K562 (cell line): ENCODE results near the gene TMEM248. TPM values are rescaled to one million over a fixed set of nuclear protein-coding genes. Genes with fewer than 3 reads are reported as not detected.
A peak's percentile ranks its signal among the peaks of the same experiment; 100 is the strongest.

ENCODE experiments used
- FOXK1 ChIP-seq: sonication (generic); formaldehyde crosslinking; IDR thresholded peaks from 2 replicates; pipeline ENCODE4 v1.8.0; 2022; ENCODE audit warnings: missing genetic modification reagents, mild to moderate bottlenecking, borderline replicate concordance
- SMARCB1 ChIP-seq: IDR thresholded peaks from 2 replicates; pipeline ENCODE4 v1.6.1; 2011; ENCODE audit warnings: improper control_type of control experiment, low read depth; ENCODE audit not compliant: insufficient read length
- TOE1 ChIP-seq, 2 experiments: fragments of 450-650 bp in 1 of 2; sonication (generic) in 1 of 2; formaldehyde crosslinking in 1 of 2; IDR thresholded peaks; 2 replicates each; pipeline versions ENCODE4 v1.7.1 to v1.8.0; 2016 to 2022; ENCODE audit warnings: borderline replicate concordance in 2 of 2, mild to moderate bottlenecking in 2 of 2, antibody characterized with exemption in 1 of 2, inconsistent platforms in 1 of 2, low read depth in 1 of 2, missing genetic modification reagents in 1 of 2, moderate library complexity in 1 of 2
- ZFP36 ChIP-seq: fragments of 150-350 bp; IDR thresholded peaks from 2 replicates; pipeline ENCODE4 v1.6.1; 2018; ENCODE audit warnings: low read length, low read depth; ENCODE audit not compliant: partially characterized antibody
- polyA plus RNA-seq, 8 experiments: library from polyadenylated mRNA; depleted of rRNA in 4 of 8; stranded (reverse) in 5 of 8; unstranded in 3 of 8; fragments of >200 nt; fragmentation: Nextera tagmentation in 2 of 8; fragmentation: Illumina TruSeq in 1 of 8; extraction: Ambion mirVana in 2 of 8; extraction: Trizol in 1 of 8; gene quantifications; 2 replicates each; pipeline versions ENCODE4 v1.2.1 to v1.2.3, GENCODE V29; 2011 to 2014; ENCODE audit warnings: inconsistent platforms in 1 of 8, missing spikeins in 1 of 8
- total RNA-seq, 7 experiments: library from RNA; depleted of rRNA in 6 of 7; stranded (reverse); fragments of >200 nt in 6 of 7; fragmentation: Illumina TruSeq in 2 of 7; extraction: Trizol in 2 of 7; gene quantifications; 2 replicates each; pipeline versions ENCODE4 v1.2.1 to v1.2.3, GENCODE V29; 2011 to 2021; ENCODE audit warnings: low replicate concordance in 1 of 7
- TF ChIP-seq, protein P1 (sequence below), 3 experiments: fragments of 200-800 bp in 1 of 3; fragments of 250-450 bp in 1 of 3; fragments of 450-650 bp in 1 of 3; sonication (Bioruptor Pico) in 1 of 3; sonication (Bioruptor generic) in 1 of 3; formaldehyde crosslinking in 1 of 3; IDR thresholded peaks; 2 replicates each; pipeline versions ENCODE4 v1.6.1 to v1.8.0; 2016 to 2022; ENCODE audit warnings: mild to moderate bottlenecking in 2 of 3, missing genetic modification characterization in 2 of 3, missing compliant biosample characterization in 1 of 3, moderate library complexity in 1 of 3
- TF ChIP-seq, protein P2 (sequence below): fragments of 250-450 bp; sonication (Bioruptor Pico); IDR thresholded peaks from 2 replicates; pipeline ENCODE4 v1.8.0; 2022; ENCODE audit warnings: inconsistent platforms, mild to moderate bottlenecking, moderate library complexity, borderline replicate concordance
- TF ChIP-seq, protein P3 (sequence below): sonication (generic); formaldehyde crosslinking; IDR thresholded peaks from 2 replicates; pipeline ENCODE4 v1.8.1; 2023; ENCODE audit warnings: mild to moderate bottlenecking, missing genetic modification reagents, moderate library complexity
- TF ChIP-seq, protein P4 (sequence below): fragments of 250-450 bp; sonication (Bioruptor Pico); IDR thresholded peaks from 2 replicates; pipeline ENCODE4 v1.4.0; 2020; ENCODE audit warnings: mild to moderate bottlenecking, moderate library complexity
- TF ChIP-seq, protein P5 (sequence below): fragments of 250-450 bp; sonication (Bioruptor Pico); IDR thresholded peaks from 2 replicates; pipeline ENCODE4 v1.4.0; 2020; ENCODE audit warnings: mild to moderate bottlenecking, moderate library complexity, borderline replicate concordance
- TF ChIP-seq, protein P6 (sequence below): fragments of 450-650 bp; formaldehyde crosslinking; IDR thresholded peaks from 2 replicates; pipeline ENCODE4 v1.4.0; 2020; ENCODE audit warnings: mild to moderate bottlenecking, moderate library complexity

The TMEM248 gene
- total and polyA plus RNA-seq, 9 of the 15 experiments (the other 6 are each of a cell fraction or from before 2014, with no cell fraction given), result 6.3 to 132 (median 64.4) TPM

DNA sequence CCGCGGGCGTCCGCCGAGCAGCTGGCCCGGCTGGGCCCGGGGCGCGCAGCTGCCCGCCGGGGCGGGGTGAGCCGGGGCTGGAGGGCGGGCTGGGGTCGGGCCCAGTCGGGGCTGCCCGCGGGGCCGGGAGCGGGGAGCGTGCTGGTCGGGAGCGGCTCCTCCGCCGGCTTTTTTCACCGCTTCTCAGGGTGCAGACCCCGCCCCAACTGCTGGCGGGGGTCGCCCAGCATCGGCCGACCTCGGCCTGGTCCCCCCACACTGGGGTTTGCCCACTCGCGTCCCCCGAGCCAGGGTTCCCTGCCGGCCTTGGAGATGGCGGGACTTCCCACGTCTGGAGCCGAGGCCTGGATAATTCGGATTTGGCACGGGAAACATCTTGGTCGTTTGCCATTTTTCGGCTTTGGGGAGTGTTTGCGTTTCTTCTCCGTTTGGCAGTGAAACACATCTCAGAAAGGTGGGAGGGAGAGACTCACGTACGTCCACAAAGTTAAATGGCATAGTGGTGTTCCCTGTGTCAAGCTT is 432 bp downstream of the TMEM248 start (continued):
- TF ChIP-seq, protein P1, sequence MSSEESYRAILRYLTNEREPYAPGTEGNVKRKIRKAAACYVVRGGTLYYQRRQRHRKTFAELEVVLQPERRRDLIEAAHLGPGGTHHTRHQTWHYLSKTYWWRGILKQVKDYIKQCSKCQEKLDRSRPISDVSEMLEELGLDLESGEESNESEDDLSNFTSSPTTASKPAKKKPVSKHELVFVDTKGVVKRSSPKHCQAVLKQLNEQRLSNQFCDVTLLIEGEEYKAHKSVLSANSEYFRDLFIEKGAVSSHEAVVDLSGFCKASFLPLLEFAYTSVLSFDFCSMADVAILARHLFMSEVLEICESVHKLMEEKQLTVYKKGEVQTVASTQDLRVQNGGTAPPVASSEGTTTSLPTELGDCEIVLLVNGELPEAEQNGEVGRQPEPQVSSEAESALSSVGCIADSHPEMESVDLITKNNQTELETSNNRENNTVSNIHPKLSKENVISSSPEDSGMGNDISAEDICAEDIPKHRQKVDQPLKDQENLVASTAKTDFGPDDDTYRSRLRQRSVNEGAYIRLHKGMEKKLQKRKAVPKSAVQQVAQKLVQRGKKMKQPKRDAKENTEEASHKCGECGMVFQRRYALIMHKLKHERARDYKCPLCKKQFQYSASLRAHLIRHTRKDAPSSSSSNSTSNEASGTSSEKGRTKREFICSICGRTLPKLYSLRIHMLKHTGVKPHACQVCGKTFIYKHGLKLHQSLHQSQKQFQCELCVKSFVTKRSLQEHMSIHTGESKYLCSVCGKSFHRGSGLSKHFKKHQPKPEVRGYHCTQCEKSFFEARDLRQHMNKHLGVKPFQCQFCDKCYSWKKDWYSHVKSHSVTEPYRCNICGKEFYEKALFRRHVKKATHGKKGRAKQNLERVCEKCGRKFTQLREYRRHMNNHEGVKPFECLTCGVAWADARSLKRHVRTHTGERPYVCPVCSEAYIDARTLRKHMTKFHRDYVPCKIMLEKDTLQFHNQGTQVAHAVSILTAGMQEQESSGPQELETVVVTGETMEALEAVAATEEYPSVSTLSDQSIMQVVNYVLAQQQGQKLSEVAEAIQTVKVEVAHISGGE (CRISPR knock-in tag; IDR thresholded peaks at IDR 0.05), result 0 out of 6 replicates have a peak, but pooled peaks of 1 of the 3 experiments have one; percentile 27
- TF ChIP-seq, protein P2, sequence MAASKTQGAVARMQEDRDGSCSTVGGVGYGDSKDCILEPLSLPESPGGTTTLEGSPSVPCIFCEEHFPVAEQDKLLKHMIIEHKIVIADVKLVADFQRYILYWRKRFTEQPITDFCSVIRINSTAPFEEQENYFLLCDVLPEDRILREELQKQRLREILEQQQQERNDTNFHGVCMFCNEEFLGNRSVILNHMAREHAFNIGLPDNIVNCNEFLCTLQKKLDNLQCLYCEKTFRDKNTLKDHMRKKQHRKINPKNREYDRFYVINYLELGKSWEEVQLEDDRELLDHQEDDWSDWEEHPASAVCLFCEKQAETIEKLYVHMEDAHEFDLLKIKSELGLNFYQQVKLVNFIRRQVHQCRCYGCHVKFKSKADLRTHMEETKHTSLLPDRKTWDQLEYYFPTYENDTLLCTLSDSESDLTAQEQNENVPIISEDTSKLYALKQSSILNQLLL (CRISPR knock-in tag), result no peak
- TF ChIP-seq, protein P3, sequence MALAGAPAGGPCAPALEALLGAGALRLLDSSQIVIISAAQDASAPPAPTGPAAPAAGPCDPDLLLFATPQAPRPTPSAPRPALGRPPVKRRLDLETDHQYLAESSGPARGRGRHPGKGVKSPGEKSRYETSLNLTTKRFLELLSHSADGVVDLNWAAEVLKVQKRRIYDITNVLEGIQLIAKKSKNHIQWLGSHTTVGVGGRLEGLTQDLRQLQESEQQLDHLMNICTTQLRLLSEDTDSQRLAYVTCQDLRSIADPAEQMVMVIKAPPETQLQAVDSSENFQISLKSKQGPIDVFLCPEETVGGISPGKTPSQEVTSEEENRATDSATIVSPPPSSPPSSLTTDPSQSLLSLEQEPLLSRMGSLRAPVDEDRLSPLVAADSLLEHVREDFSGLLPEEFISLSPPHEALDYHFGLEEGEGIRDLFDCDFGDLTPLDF (CRISPR knock-in tag), result no peak
- no peak for TF ChIP-seq ZFP36
- peak; percentile 16 for TF ChIP-seq TOE1 (IDR thresholded peaks at IDR 0.05; ENCODE audit: borderline replicate concordance)
- TF ChIP-seq TOE1 (CRISPR knock-in tag; IDR thresholded peaks at IDR 0.05; ENCODE audit: borderline replicate concordance, low read depth), result no peak
- TF ChIP-seq, protein P4, sequence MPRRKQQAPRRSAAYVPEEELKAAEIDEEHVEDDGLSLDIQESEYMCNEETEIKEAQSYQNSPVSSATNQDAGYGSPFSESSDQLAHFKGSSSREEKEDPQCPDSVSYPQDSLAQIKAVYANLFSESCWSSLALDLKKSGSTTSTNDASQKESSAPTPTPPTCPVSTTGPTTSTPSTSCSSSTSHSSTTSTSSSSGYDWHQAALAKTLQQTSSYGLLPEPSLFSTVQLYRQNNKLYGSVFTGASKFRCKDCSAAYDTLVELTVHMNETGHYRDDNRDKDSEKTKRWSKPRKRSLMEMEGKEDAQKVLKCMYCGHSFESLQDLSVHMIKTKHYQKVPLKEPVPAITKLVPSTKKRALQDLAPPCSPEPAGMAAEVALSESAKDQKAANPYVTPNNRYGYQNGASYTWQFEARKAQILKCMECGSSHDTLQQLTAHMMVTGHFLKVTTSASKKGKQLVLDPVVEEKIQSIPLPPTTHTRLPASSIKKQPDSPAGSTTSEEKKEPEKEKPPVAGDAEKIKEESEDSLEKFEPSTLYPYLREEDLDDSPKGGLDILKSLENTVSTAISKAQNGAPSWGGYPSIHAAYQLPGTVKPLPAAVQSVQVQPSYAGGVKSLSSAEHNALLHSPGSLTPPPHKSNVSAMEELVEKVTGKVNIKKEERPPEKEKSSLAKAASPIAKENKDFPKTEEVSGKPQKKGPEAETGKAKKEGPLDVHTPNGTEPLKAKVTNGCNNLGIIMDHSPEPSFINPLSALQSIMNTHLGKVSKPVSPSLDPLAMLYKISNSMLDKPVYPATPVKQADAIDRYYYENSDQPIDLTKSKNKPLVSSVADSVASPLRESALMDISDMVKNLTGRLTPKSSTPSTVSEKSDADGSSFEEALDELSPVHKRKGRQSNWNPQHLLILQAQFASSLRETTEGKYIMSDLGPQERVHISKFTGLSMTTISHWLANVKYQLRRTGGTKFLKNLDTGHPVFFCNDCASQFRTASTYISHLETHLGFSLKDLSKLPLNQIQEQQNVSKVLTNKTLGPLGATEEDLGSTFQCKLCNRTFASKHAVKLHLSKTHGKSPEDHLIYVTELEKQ (CRISPR knock-in tag), result no peak
- TF ChIP-seq, protein P5, sequence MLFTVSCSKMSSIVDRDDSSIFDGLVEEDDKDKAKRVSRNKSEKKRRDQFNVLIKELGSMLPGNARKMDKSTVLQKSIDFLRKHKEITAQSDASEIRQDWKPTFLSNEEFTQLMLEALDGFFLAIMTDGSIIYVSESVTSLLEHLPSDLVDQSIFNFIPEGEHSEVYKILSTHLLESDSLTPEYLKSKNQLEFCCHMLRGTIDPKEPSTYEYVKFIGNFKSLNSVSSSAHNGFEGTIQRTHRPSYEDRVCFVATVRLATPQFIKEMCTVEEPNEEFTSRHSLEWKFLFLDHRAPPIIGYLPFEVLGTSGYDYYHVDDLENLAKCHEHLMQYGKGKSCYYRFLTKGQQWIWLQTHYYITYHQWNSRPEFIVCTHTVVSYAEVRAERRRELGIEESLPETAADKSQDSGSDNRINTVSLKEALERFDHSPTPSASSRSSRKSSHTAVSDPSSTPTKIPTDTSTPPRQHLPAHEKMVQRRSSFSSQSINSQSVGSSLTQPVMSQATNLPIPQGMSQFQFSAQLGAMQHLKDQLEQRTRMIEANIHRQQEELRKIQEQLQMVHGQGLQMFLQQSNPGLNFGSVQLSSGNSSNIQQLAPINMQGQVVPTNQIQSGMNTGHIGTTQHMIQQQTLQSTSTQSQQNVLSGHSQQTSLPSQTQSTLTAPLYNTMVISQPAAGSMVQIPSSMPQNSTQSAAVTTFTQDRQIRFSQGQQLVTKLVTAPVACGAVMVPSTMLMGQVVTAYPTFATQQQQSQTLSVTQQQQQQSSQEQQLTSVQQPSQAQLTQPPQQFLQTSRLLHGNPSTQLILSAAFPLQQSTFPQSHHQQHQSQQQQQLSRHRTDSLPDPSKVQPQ (CRISPR knock-in tag), result no peak
- no peak for TF ChIP-seq SMARCB1
- TF ChIP-seq FOXK1 (CRISPR knock-in tag), result no peak
- TF ChIP-seq, protein P6, sequence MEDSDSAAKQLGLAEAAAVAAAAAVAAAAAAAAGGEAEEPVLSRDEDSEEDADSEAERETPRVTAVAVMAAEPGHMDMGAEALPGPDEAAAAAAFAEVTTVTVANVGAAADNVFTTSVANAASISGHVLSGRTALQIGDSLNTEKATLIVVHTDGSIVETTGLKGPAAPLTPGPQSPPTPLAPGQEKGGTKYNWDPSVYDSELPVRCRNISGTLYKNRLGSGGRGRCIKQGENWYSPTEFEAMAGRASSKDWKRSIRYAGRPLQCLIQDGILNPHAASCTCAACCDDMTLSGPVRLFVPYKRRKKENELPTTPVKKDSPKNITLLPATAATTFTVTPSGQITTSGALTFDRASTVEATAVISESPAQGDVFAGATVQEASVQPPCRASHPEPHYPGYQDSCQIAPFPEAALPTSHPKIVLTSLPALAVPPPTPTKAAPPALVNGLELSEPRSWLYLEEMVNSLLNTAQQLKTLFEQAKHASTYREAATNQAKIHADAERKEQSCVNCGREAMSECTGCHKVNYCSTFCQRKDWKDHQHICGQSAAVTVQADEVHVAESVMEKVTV (CRISPR knock-in tag), result no peak
